Natural killer cell (primary cell): Measurements from ENCODE around the gene NF1. TPM values are rescaled to one million over a fixed set of nuclear protein-coding genes. Genes with fewer than 3 reads are reported as not detected.
"Not testable (repeated sequence)": the region's sequence is repeated elsewhere in the genome, so short reads cannot be mapped to it uniquely, and the experiment has no call there.

Source experiments
- ATAC-seq, 3 donors: fragments of 150-1000 bp in 2 of 3; fragments of 200-7000 bp in 1 of 3; cut with Tn5 transposase; 1 replicate in 1 of 3; 2 replicates in 2 of 3; pipeline ENCODE4 v1.10.0; 2021; ENCODE audit warnings: mild to moderate bottlenecking in 2 of 3, moderate library complexity in 2 of 3
- DNase-seq, 2 donors: peaks; one replicate each; pipeline versions ENCODE4 v3.0.0 to v3.0.0-alpha.2; 2013 to 2021; ENCODE audit warnings: mixed read lengths in 1 of 2
- H3K27ac ChIP-seq: one replicate; pipeline ENCODE4 v1.5.1; 2013; ENCODE audit warnings: mild to moderate bottlenecking, low read length
- H3K27me3 ChIP-seq: one replicate; pipeline ENCODE4 v1.6.1; 2013; ENCODE audit warnings: low read length; ENCODE audit not compliant: control insufficient read depth, insufficient read depth
- H3K36me3 ChIP-seq: one replicate; pipeline ENCODE4 v1.6.1; 2013; ENCODE audit warnings: low read length; ENCODE audit not compliant: control insufficient read depth, insufficient read depth
- H3K4me1 ChIP-seq: one replicate; pipeline ENCODE4 v1.6.1; 2013; ENCODE audit warnings: low read length; ENCODE audit not compliant: control insufficient read depth, insufficient read depth
- H3K4me3 ChIP-seq: one replicate; pipeline ENCODE4 v1.5.1; 2013; ENCODE audit warnings: low read length
- H3K9me3 ChIP-seq: one replicate; pipeline ENCODE4 v1.6.1; 2013; ENCODE audit warnings: low read length; ENCODE audit not compliant: control insufficient read depth, insufficient read depth
- H3K27ac Mint-ChIP-seq, 2 donors: one replicate each; pipeline ENCODE4 v1.8.0; 2022; ENCODE audit warnings: mild to moderate bottlenecking in 2 of 2, mixed read lengths in 2 of 2, moderate library complexity in 1 of 2
- H3K27me3 Mint-ChIP-seq, 2 donors: one replicate each; pipeline ENCODE4 v1.8.0; 2022; ENCODE audit warnings: low read depth in 2 of 2, mixed read lengths in 2 of 2
- H3K36me3 Mint-ChIP-seq: one replicate; pipeline ENCODE4 v1.8.0; 2022; ENCODE audit warnings: mixed read lengths
- H3K4me1 Mint-ChIP-seq, 2 donors: one replicate each; pipeline ENCODE4 v1.8.0; 2022; ENCODE audit warnings: mixed read lengths in 2 of 2
- H3K4me3 Mint-ChIP-seq: one replicate; pipeline ENCODE4 v1.8.0; 2022; ENCODE audit warnings: mild to moderate bottlenecking, moderate library complexity, mixed read lengths
- H3K9me3 Mint-ChIP-seq, 2 donors: one replicate each; pipeline ENCODE4 v1.8.0; 2022; ENCODE audit warnings: mixed read lengths in 2 of 2
- WGBS: methylation state at CpG from one replicate; pipeline ENCODE4 v1.1.7; 2013; ENCODE audit warnings: missing lambda C conversion rate; ENCODE audit not compliant: insufficient coverage; 5-methylcytosine and 5-hydroxymethylcytosine counted together
- intact Hi-C: fragments of 100-400 bp; cut with micrococcal nuclease; formaldehyde crosslinking; loops from one replicate; pipeline ENCODE4 v1.14.2; 2022
- total RNA-seq, 4 donors: library from RNA; stranded (reverse); fragments of 120-200 nt in 1 of 4; gene quantifications; one replicate each; pipeline versions ENCODE4 v1.2.3 to v1.2.4, GENCODE V29; 2013 to 2022
- TF ChIP-seq, protein P1 (sequence below): fragments of 200-600 bp; IDR thresholded peaks from one replicate; pipeline ENCODE4 v1.8.0; 2022; ENCODE audit warnings: antibody characterized with exemption

The NF1 gene
- total RNA-seq, 3 donors from 2014 or later (not counting 1 experiment from before 2014, with no cell fraction given) = 30.3 to 40.7 (median 38.8) TPM

DNA sequence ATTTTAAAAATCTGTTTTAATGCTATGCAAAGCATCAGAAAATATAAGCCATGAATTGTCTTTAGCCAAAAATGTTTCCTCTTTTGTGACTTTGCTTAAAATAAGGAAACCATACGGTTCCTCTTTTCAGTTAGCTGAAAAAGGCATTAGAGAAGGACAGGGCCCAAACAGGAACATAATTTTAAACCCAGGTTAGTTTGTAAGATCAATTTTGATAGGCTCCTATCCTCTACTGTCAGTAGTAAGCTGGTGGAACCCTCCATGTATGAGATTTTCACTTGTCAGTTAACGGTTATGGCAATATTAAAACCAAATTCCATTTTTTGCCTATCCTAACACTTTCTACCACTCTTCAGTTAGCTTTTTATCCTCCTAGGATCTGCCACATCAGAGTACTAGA is 214.8 kb downstream of the NF1 start:
- H3K27ac Mint-ChIP-seq = peak overlapping the region; percentile 88 to 89
- Histone ChIP-seq H3K4me1 (peaks cover 18% of the 10 kb centered on the region), H3K9me3 (no peaks in the 10 kb centered on the region), H3K4me3 (peak overlapping the region; percentile 62), H3K27me3 (no peaks in the 10 kb centered on the region), H3K27ac (peak overlapping the region; percentile 86), H3K36me3 (peaks cover 22% of the 10 kb centered on the region)
- peaks cover 9% of the 10 kb centered on the region for H3K36me3 Mint-ChIP-seq
- intact Hi-C loops = no loop called here
- H3K9me3 Mint-ChIP-seq = no peaks in the 10 kb centered on the region
- peaks cover 74 to 75% of the 10 kb centered on the region in 2 donors for H3K4me1 Mint-ChIP-seq
- TF ChIP-seq, protein P1, sequence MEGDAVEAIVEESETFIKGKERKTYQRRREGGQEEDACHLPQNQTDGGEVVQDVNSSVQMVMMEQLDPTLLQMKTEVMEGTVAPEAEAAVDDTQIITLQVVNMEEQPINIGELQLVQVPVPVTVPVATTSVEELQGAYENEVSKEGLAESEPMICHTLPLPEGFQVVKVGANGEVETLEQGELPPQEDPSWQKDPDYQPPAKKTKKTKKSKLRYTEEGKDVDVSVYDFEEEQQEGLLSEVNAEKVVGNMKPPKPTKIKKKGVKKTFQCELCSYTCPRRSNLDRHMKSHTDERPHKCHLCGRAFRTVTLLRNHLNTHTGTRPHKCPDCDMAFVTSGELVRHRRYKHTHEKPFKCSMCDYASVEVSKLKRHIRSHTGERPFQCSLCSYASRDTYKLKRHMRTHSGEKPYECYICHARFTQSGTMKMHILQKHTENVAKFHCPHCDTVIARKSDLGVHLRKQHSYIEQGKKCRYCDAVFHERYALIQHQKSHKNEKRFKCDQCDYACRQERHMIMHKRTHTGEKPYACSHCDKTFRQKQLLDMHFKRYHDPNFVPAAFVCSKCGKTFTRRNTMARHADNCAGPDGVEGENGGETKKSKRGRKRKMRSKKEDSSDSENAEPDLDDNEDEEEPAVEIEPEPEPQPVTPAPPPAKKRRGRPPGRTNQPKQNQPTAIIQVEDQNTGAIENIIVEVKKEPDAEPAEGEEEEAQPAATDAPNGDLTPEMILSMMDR = no peak
- 0% methylated on average over 1 of the region's 2 CpGs for WGBS
- peak overlapping the region; percentile 95 for H3K4me3 Mint-ChIP-seq
- DNase-seq (peak in 1 of 2 donors; percentile 65), ATAC-seq (peak; percentile 28 to 66 (median 53))
- no peaks in the 10 kb centered on the region for H3K27me3 Mint-ChIP-seq

DNA sequence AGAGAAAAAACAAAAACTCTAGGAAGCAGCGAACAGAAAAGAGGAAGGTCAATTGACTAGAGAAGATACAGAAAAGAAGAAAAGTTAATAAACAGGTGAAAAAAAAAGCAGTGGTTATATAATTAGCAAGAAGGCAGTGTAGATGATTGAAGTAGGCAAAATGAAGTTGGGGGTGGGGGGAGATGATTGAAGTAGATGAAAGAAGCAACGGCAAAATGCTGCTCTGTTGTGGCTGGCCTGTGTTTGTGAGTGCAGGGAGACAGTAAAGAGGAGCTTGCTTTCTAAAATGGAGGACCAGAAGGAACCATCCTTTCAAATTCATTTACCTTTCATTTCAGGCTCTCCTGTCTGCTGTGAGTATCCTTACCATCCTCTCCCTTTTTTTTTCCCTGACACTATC is 215.5 kb downstream of the NF1 start:
- Histone ChIP-seq H3K27me3 (no peaks in the 10 kb centered on the region), H3K4me3 (peak overlapping the region; percentile 62), H3K36me3 (peaks cover 15% of the 10 kb centered on the region), H3K4me1 (peaks cover 18% of the 10 kb centered on the region), H3K9me3 (no peaks in the 10 kb centered on the region), H3K27ac (peak overlapping the region; percentile 86)
- intact Hi-C loops = no loop called here
- DNase-seq = peak in 1 of 2 donors; percentile 91
- H3K4me1 Mint-ChIP-seq = peaks cover 71 to 72% of the 10 kb centered on the region in 2 donors
- peak overlapping the region; percentile 95 for H3K4me3 Mint-ChIP-seq
- H3K9me3 Mint-ChIP-seq = no peaks in the 10 kb centered on the region
- peak; percentile 13 to 50 (median 44) for ATAC-seq
- no peaks in the 10 kb centered on the region for H3K27me3 Mint-ChIP-seq
- WGBS = 0% methylated on average over 2 of the region's 2 CpGs
- peaks cover 2% of the 10 kb centered on the region for H3K36me3 Mint-ChIP-seq
- TF ChIP-seq, protein P1 = no peak
- H3K27ac Mint-ChIP-seq = peak overlapping the region; percentile 88 to 89

GRCh38 chr17:31310886-31311285 is 216.1 kb downstream of the NF1 start:
- no peaks in the 10 kb centered on the region for H3K9me3 Mint-ChIP-seq
- peaks cover 22% of the 10 kb centered on the region for H3K4me1 ChIP-seq
- TF ChIP-seq, protein P1 = no peak
- H3K4me3 Mint-ChIP-seq = peak overlapping the region; percentile 95
- peak overlapping the region; percentile 62 for H3K4me3 ChIP-seq
- H3K27me3 Mint-ChIP-seq = no peaks in the 10 kb centered on the region
- DNase-seq (peak in 1 of 2 donors; percentile 51), ATAC-seq (no peak)
- H3K27me3 ChIP-seq = no peaks in the 10 kb centered on the region
- H3K4me1 Mint-ChIP-seq = peaks cover 66 to 72% of the 10 kb centered on the region in 2 donors
- H3K36me3 Mint-ChIP-seq = no peaks in the 10 kb centered on the region
- 4% methylated on average over 6 of the region's 7 CpGs for WGBS
- H3K36me3 ChIP-seq = peaks cover 9% of the 10 kb centered on the region
- no peaks in the 10 kb centered on the region for H3K9me3 ChIP-seq
- peak overlapping the region; percentile 88 to 89 for H3K27ac Mint-ChIP-seq
- peak overlapping the region; percentile 86 for H3K27ac ChIP-seq
- intact Hi-C loops = loop anchor here (1.0 kb wide), 1 partner anchor 10 kb away; the partner anchor contains the start of gene EVI2A

DNA sequence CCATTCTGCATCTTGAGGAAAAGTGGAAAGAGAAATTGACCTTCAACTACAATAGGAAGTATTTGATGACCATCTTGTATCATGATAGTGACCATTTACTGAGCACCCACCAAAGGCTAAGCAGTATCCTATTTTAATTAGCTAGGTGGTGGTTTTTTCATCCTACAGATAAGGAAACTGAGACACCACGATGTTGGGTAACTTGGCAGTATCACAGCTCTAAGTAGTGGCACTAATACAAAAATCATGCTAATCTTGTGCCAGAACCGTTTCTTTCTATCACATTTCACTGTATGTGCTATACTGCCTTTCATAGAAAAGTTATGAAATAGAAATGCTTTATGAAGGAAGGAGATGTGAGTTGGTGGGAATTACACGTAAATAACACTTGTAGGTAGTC is 216.7 kb downstream of the NF1 start:
- intact Hi-C loops = loop anchor here (1.0 kb wide), 1 partner anchor 10 kb away; the partner anchor contains the start of gene EVI2A
- Histone ChIP-seq H3K36me3 (peaks cover 2% of the 10 kb centered on the region), H3K27ac (peak overlapping the region; percentile 86), H3K4me1 (peaks cover 24% of the 10 kb centered on the region), H3K4me3 (peak overlapping the region; percentile 62), H3K9me3 (no peaks in the 10 kb centered on the region), H3K27me3 (no peaks in the 10 kb centered on the region)
- TF ChIP-seq, protein P1 = no peak
- ATAC-seq = no peak
- no peaks in the 10 kb centered on the region for H3K27me3 Mint-ChIP-seq
- H3K9me3 Mint-ChIP-seq = no peaks in the 10 kb centered on the region
- peak in 1 of 2 donors; percentile 43 for DNase-seq
- peak overlapping the region; percentile 88 to 89 for H3K27ac Mint-ChIP-seq
- 9% methylated on average over 1 of the region's 3 CpGs for WGBS
- no peaks in the 10 kb centered on the region for H3K36me3 Mint-ChIP-seq
- peak overlapping the region; percentile 95 for H3K4me3 Mint-ChIP-seq
- peaks cover 60 to 75% of the 10 kb centered on the region in 2 donors for H3K4me1 Mint-ChIP-seq

GRCh38 chr17:31312223-31312622 is 217.4 kb downstream of the NF1 start:
- H3K36me3 Mint-ChIP-seq, H3K9me3 Mint-ChIP-seq, H3K9me3 ChIP-seq, H3K27me3 ChIP-seq, H3K36me3 ChIP-seq, H3K27me3 Mint-ChIP-seq, intact Hi-C loops: not testable (repeated sequence)
- Histone ChIP-seq H3K4me1 (peaks cover 18% of the 10 kb centered on the region), H3K27ac (peak overlapping the region; percentile 86), H3K4me3 (peak overlapping the region; percentile 62)
- Mint-ChIP-seq H3K4me1 (peaks cover 59 to 75% of the 10 kb centered on the region in 2 donors), H3K27ac (peak overlapping the region; percentile 88 to 89), H3K4me3 (peak overlapping the region; percentile 95)
- ATAC-seq (peak in 2 of 3 donors; percentile 20 to 40), DNase-seq (peak; percentile 40 to 68)
- WGBS = 4% methylated on average over 5 of the region's 7 CpGs
